SK-N-SH treated with all-trans-retinoic acid at 6 μM for 48 hours (cell line): ENCODE data around the gene NSUN5.
"Not testable (repeated sequence)": the region's sequence is repeated elsewhere in the genome, so short reads cannot be mapped to it uniquely, and the experiment has no call there.

Experiments
- ATAC-seq: fragments of 200-7000 bp; cut with Tn5 transposase; 3 replicates; pipeline ENCODE4 v1.9.1; 2020; ENCODE audit warnings: mild to moderate bottlenecking, moderate library complexity
- CREB5 ChIP-seq: fragments of 250-450 bp; sonication (Bioruptor Pico); IDR thresholded peaks from 2 replicates; pipeline ENCODE4 v1.5.1; 2020; ENCODE audit warnings: low read depth, mild to moderate bottlenecking, moderate library complexity
- ISL1 ChIP-seq: fragments of 250-450 bp; sonication (Bioruptor Pico); IDR thresholded peaks from 2 replicates; pipeline ENCODE4 v2.1.2; 2022; ENCODE audit warnings: mild to moderate bottlenecking, moderate library complexity
- PATZ1 ChIP-seq: fragments of 250-450 bp; sonication (Bioruptor Pico); IDR thresholded peaks from 2 replicates; pipeline ENCODE4 v1.8.0; 2020; ENCODE audit warnings: mild to moderate bottlenecking, moderate library complexity, borderline replicate concordance
- PPARA ChIP-seq: fragments of 250-450 bp; sonication (Bioruptor Pico); IDR thresholded peaks from 2 replicates; pipeline ENCODE4 v1.5.0; 2020; ENCODE audit warnings: mild to moderate bottlenecking, borderline replicate concordance
- RARB ChIP-seq: fragments of 250-450 bp; sonication (Bioruptor Pico); IDR thresholded peaks from 2 replicates; pipeline ENCODE4 v1.8.0; 2021; ENCODE audit warnings: mild to moderate bottlenecking, moderate library complexity
- SNAI2 ChIP-seq: fragments of 250-450 bp; sonication (Bioruptor Pico); IDR thresholded peaks from 2 replicates; pipeline ENCODE4 v1.5.0; 2020; ENCODE audit warnings: mild to moderate bottlenecking, moderate library complexity
- TCF4 ChIP-seq: fragments of 250-450 bp; sonication (Bioruptor Pico); IDR thresholded peaks from 2 replicates; pipeline ENCODE4 v1.8.0; 2021; ENCODE audit warnings: mild to moderate bottlenecking, moderate library complexity, borderline replicate concordance
- ZFP3 ChIP-seq: fragments of 250-450 bp; sonication (Bioruptor Pico); IDR thresholded peaks from 2 replicates; pipeline ENCODE4 v1.5.0; 2020; ENCODE audit warnings: mild to moderate bottlenecking, moderate library complexity
- ZNF565 ChIP-seq: fragments of 450-650 bp; formaldehyde crosslinking; conservative IDR thresholded peaks from 2 replicates; pipeline ENCODE4 v1.5.0; 2020; ENCODE audit warnings: low read depth, mild to moderate bottlenecking, moderate library complexity
- ZNF70 ChIP-seq: fragments of 450-650 bp; formaldehyde crosslinking; IDR thresholded peaks from 2 replicates; pipeline ENCODE4 v1.5.0; 2020; ENCODE audit warnings: mild to moderate bottlenecking, moderate library complexity
- ZNF8 ChIP-seq: fragments of 450-650 bp; formaldehyde crosslinking; IDR thresholded peaks from 2 replicates; pipeline ENCODE4 v1.5.0; 2020; ENCODE audit warnings: mild to moderate bottlenecking, moderate library complexity
- TF ChIP-seq, protein P1 (sequence below): fragments of 250-450 bp; sonication (Bioruptor Pico); IDR thresholded peaks from 2 replicates; pipeline ENCODE4 v1.5.1; 2021; ENCODE audit warnings: mild to moderate bottlenecking, moderate library complexity
- TF ChIP-seq, protein P2 (sequence below): fragments of 250-450 bp; sonication (Bioruptor Pico); IDR thresholded peaks from 2 replicates; pipeline ENCODE4 v1.8.0; 2021; ENCODE audit warnings: low read depth, mild to moderate bottlenecking, moderate library complexity, borderline replicate concordance

Gene NSUN5

GRCh38 chr7:73329861-73330581, 21.4 kb upstream of the NSUN5 start:
- TF ChIP-seq PPARA (CRISPR knock-in tag) (no peak), SNAI2 (CRISPR knock-in tag) (no peak), ZNF70 (CRISPR knock-in tag) (peak; percentile 61; the same call in 1 of the 2 replicates), RARB (CRISPR knock-in tag) (no peak), ISL1 (CRISPR knock-in tag) (no peak)
- TF ChIP-seq, protein P1, sequence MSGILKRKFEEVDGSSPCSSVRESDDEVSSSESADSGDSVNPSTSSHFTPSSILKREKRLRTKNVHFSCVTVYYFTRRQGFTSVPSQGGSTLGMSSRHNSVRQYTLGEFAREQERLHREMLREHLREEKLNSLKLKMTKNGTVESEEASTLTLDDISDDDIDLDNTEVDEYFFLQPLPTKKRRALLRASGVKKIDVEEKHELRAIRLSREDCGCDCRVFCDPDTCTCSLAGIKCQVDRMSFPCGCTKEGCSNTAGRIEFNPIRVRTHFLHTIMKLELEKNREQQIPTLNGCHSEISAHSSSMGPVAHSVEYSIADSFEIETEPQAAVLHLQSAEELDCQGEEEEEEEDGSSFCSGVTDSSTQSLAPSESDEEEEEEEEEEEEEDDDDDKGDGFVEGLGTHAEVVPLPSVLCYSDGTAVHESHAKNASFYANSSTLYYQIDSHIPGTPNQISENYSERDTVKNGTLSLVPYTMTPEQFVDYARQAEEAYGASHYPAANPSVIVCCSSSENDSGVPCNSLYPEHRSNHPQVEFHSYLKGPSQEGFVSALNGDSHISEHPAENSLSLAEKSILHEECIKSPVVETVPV (CRISPR knock-in tag), result no peak
- peak; percentile 68 for ATAC-seq

GRCh38 chr7:73328696-73329095, 20.1 kb upstream of the NSUN5 start:
- ATAC-seq, result no peak
- no peak for TF ChIP-seq ZFP3 (CRISPR knock-in tag)
- TF ChIP-seq ISL1 (CRISPR knock-in tag), result no peak
- no peak for TF ChIP-seq ZNF8
- TF ChIP-seq PATZ1 (CRISPR knock-in tag), result no peak
- no peak for TF ChIP-seq CREB5 (CRISPR knock-in tag)
- TF ChIP-seq ZNF70 (CRISPR knock-in tag), result no peak
- TF ChIP-seq ZNF565 (CRISPR knock-in tag), result no peak
- TF ChIP-seq TCF4 (CRISPR knock-in tag), result no peak
- TF ChIP-seq, protein P1 (CRISPR knock-in tag), result no peak
- TF ChIP-seq, protein P2, sequence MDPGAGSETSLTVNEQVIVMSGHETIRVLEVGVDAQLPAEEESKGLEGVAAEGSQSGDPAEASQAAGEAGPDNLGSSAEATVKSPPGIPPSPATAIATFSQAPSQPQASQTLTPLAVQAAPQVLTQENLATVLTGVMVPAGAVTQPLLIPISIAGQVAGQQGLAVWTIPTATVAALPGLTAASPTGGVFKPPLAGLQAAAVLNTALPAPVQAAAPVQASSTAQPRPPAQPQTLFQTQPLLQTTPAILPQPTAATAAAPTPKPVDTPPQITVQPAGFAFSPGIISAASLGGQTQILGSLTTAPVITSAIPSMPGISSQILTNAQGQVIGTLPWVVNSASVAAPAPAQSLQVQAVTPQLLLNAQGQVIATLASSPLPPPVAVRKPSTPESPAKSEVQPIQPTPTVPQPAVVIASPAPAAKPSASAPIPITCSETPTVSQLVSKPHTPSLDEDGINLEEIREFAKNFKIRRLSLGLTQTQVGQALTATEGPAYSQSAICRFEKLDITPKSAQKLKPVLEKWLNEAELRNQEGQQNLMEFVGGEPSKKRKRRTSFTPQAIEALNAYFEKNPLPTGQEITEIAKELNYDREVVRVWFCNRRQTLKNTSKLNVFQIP, result no peak

GRCh38 chr7:73327922-73328321, 19.3 kb upstream of the NSUN5 start, which contains the start of the genes FKBP6 and TRIM50:
TSS of gene FKBP6 (plus strand) at chr7:73328161. CDS start at chr7:73328429, 268 bp downstream.
TSS of gene TRIM50 (minus strand) at chr7:73328082. CDS start at chr7:73324787, 3,295 bp downstream.
- ATAC-seq, result not testable (repeated sequence)

DNA sequence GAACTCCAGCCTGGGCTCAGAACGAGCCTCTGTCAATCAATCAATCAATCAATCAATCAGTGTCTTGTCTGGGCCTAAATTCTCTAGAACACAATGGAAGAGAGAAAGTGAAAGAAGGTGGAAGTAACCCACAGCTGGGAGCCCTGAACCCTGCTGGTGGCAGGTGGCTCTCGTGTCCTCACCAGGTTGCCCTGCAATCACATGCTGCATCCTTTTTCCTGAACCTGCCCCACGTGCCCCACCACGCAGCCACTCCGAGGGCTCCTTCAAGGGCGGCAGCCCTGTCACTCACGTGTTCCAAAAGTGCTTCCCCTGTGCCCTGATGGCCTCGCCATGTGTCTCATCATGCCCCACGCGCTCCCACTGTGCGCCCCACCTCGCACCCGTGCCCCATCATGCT, 18.8 kb upstream of the NSUN5 start:
- not testable (repeated sequence) for ATAC-seq

GRCh38 chr7:73325424-73325823, 16.8 kb upstream of the NSUN5 start:
- ATAC-seq, result not testable (repeated sequence)

GRCh38 chr7:73324081-73324845, 15.6 kb upstream of the NSUN5 start:
- peak; percentile 93 for ATAC-seq

DNA sequence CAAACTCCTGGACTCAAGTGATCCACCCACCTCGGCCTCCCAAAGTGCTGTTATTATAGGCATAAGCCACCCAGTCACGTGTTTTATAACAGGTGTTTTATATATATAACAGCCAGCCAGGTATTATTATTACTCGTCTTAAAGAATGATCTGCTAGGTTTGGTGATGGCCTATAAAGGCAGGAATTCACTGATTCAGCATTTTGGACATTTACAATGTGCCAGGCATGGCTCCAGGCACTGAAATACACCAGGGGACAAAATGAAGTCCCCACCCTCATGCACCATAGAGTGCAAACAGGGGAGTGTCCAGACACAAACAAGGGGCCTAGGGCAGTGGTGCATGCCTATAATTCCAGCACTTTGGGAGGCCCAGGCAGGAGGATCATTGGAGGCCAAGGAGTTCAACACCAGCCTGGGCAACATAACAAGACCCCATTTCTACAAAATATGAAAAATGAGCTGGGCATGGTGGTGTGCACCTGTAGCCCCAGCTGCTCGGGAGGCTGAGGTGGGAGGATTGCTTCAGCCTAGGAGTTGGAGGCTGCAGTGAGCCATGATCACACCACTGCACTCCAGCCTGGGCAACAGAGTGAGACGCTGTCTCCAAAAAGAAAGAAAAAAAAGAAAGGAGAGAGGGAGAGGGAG, 14.9 kb upstream of the NSUN5 start:
- ATAC-seq, result not testable (repeated sequence)

DNA sequence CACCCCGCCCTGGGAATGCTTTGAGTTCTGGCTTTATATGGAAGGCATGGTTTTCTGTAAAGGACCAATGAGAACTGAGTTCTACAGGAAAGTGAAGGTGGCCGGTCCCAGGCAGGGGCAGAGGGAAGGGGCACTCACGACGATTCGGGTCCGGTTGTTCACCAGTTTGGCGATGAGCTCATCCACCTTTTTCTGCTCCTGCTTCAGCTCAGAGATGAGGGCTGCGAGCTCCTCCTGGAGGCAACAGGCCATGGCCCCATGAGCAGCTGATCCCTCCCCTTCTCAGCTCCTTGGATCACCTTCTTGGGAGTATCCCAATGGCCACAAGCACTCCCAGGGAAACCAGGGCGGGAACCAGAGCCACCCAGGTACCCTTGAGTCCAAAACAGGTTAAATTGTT, 11.4 kb upstream of the NSUN5 start:
- ATAC-seq, result not testable (repeated sequence)

DNA sequence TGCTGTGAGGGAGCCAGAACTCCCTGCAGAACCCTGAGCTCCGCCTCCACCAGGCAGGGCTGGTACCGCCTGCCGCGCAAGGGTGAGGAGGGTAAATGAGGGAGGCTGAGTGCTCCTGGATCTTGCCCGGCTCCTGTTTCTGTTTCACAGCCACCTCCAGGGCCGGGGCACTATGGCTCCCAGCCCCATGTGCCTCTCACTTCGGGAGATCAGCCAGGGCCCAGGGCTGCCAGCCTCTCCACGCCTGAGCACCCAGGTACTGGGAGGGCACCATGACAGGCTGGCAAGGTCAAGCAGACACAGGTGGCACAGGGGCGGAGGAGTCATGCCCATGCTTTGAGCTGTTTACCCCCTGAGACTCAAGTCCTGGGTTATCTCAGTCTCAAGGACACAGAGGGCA, 10.9 kb upstream of the NSUN5 start:
- ATAC-seq, result not testable (repeated sequence)

DNA sequence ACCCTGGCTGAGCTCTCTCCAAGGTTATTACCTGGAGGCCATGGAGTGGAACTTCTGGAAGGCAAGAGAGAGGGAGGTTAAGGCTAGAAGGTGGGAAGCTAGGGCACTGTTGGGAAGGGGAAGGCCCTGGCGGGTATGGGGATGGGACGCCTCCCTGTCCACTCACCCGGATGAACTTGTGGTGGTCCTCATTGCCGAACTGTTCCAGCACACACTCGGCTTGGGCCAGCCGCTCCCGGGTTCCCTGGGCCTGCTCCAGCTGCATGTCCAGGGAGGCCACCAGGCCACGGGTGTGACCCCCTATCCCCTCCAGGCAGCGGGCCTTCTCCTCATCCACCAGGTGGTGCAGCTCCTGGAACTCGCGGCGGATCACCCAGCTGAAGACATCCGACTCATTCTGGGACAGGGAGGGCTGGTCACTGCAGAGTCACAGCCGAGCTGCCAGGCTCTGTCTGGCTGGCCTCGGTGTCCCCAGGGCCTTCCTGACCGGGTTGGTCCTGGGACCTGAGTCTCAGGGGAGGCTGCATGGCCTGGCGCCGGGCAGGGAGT, 10.1 kb upstream of the NSUN5 start:
- ATAC-seq, result peak; percentile 25; the same call in 2 of the 3 replicates
